Ascending aorta (tissue), 2 donors: ENCODE data around the gene KIF18B. TPM values are rescaled to one million over a fixed set of nuclear protein-coding genes. Genes with fewer than 3 reads are reported as not detected.

Source experiments
- DNase-seq, 2 donors: peaks; one replicate each; pipeline ENCODE4 v3.0.0-alpha.2; 2019; ENCODE audit warnings: low spot score in 2 of 2
- H3K27ac ChIP-seq, 2 donors: fragments of 200-600 bp; sonication (generic); one replicate each; pipeline ENCODE4 v1.5.1; 2016 to 2017; ENCODE audit warnings: mild to moderate bottlenecking in 1 of 2
- H3K27me3 ChIP-seq: fragments of 200-600 bp; sonication (generic); one replicate; pipeline ENCODE4 v1.5.1; 2017
- H3K36me3 ChIP-seq, 2 donors: fragments of 200-600 bp; sonication (generic); one replicate each; pipeline ENCODE4 v1.5.1; 2016
- H3K4me1 ChIP-seq, 2 donors: fragments of 200-600 bp; sonication (generic); one replicate each; pipeline ENCODE4 v1.5.1; 2016 to 2017; ENCODE audit warnings: mild to moderate bottlenecking in 1 of 2
- H3K4me3 ChIP-seq, 2 donors: fragments of 200-600 bp; sonication (generic); one replicate each; pipeline ENCODE4 v1.5.1; 2016 to 2017; ENCODE audit warnings: mild to moderate bottlenecking in 1 of 2
- H3K9me3 ChIP-seq, 2 donors: fragments of 200-600 bp; sonication (generic); one replicate each; pipeline ENCODE4 v1.5.1; 2016
- intact Hi-C: fragments of 100-400 bp; cut with DNase I; formaldehyde crosslinking; loops from one replicate; pipeline ENCODE4 v1.15.1; 2023
- total RNA-seq: library from RNA; depleted of rRNA; stranded (reverse); fragments of >200 nt; gene quantifications from one replicate; pipeline ENCODE4 v1.1.0, GENCODE V29; 2016
- TF ChIP-seq, protein P1 (sequence below), 3 experiments: fragments of 200-600 bp in 2 of 3; fragments of 450-650 bp in 1 of 3; sonication (generic) in 2 of 3; IDR thresholded peaks; one replicate each; pipeline ENCODE4 v1.5.1; 2016 to 2019; ENCODE audit warnings: antibody characterized with exemption in 3 of 3, mild to moderate bottlenecking in 1 of 3, moderate library complexity in 1 of 3

Gene KIF18B
- total RNA-seq, 1 donor from 2014 or later: not detected

GRCh38 chr17:44909681-44910144, 37.9 kb downstream of the KIF18B start:
- no peaks in the 10 kb centered on the region for H3K9me3 ChIP-seq
- H3K4me1 ChIP-seq: peaks cover 0 to 3% of the 10 kb centered on the region in 2 donors
- H3K4me3 ChIP-seq: no peak overlapping the region
- H3K27me3 ChIP-seq: no peaks in the 10 kb centered on the region
- intact Hi-C loops: no loop called here
- TF ChIP-seq, protein P1, sequence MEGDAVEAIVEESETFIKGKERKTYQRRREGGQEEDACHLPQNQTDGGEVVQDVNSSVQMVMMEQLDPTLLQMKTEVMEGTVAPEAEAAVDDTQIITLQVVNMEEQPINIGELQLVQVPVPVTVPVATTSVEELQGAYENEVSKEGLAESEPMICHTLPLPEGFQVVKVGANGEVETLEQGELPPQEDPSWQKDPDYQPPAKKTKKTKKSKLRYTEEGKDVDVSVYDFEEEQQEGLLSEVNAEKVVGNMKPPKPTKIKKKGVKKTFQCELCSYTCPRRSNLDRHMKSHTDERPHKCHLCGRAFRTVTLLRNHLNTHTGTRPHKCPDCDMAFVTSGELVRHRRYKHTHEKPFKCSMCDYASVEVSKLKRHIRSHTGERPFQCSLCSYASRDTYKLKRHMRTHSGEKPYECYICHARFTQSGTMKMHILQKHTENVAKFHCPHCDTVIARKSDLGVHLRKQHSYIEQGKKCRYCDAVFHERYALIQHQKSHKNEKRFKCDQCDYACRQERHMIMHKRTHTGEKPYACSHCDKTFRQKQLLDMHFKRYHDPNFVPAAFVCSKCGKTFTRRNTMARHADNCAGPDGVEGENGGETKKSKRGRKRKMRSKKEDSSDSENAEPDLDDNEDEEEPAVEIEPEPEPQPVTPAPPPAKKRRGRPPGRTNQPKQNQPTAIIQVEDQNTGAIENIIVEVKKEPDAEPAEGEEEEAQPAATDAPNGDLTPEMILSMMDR (IDR thresholded peaks at IDR 0.05): no peak
- H3K27ac ChIP-seq: no peak overlapping the region
- no peaks in the 10 kb centered on the region for H3K36me3 ChIP-seq
- DNase-seq: no peak

DNA sequence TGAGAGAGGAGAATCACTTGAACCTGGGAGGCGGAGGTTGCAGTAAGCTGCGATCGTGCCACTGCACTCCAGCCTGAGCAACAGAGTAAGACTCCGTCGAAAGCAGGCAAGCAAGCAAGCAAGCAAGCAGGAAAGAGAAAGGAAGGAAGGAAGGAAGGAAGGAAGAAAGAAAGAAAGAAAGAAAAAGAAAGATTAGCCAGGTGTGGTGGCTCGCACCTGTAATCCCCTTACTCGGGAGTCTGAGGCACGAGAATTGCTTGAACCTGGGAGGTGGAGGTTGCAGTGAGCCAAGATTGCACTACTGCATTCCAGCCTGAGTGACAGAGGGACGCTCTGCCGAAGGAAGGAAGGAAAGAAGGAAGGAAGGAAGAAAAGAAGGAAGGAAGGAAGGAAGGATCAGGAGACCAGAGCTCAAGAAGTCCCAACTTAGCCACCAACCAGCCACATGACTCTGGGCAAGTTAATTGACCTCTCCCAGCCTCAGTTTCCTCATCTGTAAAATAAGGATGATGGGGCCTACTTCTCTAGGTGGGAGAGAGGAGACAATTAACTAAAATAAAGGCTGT, 38.7 kb downstream of the KIF18B start:
- H3K4me1 ChIP-seq: peaks cover 0 to 3% of the 10 kb centered on the region in 2 donors
- intact Hi-C loops: no loop called here
- H3K27me3 ChIP-seq: no peaks in the 10 kb centered on the region
- no peak for DNase-seq
- H3K36me3 ChIP-seq: no peaks in the 10 kb centered on the region
- TF ChIP-seq, protein P1 (IDR thresholded peaks at IDR 0.05): no peak
- no peaks in the 10 kb centered on the region for H3K9me3 ChIP-seq
- H3K4me3 ChIP-seq: no peak overlapping the region
- H3K27ac ChIP-seq: no peak overlapping the region

GRCh38 chr17:44907729-44908470, 39.7 kb downstream of the KIF18B start:
- Histone ChIP-seq H3K9me3 (no peaks in the 10 kb centered on the region), H3K27me3 (no peaks in the 10 kb centered on the region), H3K36me3 (no peaks in the 10 kb centered on the region), H3K4me3 (no peak overlapping the region), H3K4me1 (peaks cover 0 to 3% of the 10 kb centered on the region in 2 donors), H3K27ac (no peak overlapping the region)
- intact Hi-C loops: no loop called here
- DNase-seq: no peak
- TF ChIP-seq, protein P1 (IDR thresholded peaks at IDR 0.05): no peak

GRCh38 chr17:44906763-44907728, 40.5 kb downstream of the KIF18B start:
- DNase-seq: no peak
- Histone ChIP-seq H3K9me3 (no peaks in the 10 kb centered on the region), H3K36me3 (no peaks in the 10 kb centered on the region), H3K27ac (no peak overlapping the region), H3K4me1 (peaks cover 0 to 3% of the 10 kb centered on the region in 2 donors), H3K4me3 (no peak overlapping the region), H3K27me3 (no peaks in the 10 kb centered on the region)
- intact Hi-C loops: no loop called here
- TF ChIP-seq, protein P1 (IDR thresholded peaks at IDR 0.05): no peak

- H3K4me1 ChIP-seq: no peaks in the 10 kb centered on the region
- H3K9me3 ChIP-seq: no peaks in the 10 kb centered on the region
- intact Hi-C loops: no loop called here
- H3K4me3 ChIP-seq: no peak overlapping the region
- no peak for DNase-seq
- no peaks in the 10 kb centered on the region for H3K27me3 ChIP-seq
- no peaks in the 10 kb centered on the region for H3K36me3 ChIP-seq
- H3K27ac ChIP-seq: no peak overlapping the region
- TF ChIP-seq, protein P1 (IDR thresholded peaks at IDR 0.05): no peak
Observed at GRCh38 chr17:44906010-44906646, 41.4 kb downstream of the KIF18B start.
